ENCODE results near the gene WBP2.

GRCh38 chr17:75881678-75882454 is 26.7 kb upstream of the WBP2 start:
- TF ChIP-seq EZH2 (IDR thresholded peaks at IDR 0.05) (no peak), POLR2AphosphoS5 (IDR thresholded peaks at IDR 0.05; ENCODE audit: borderline replicate concordance, low read depth, low read length) (no peak)

Measured in SK-N-MC (cell line).